SW 1271 (cell line): ENCODE results near the gene CSTF2T.
"Not testable (repeated sequence)": the region's sequence is repeated elsewhere in the genome, so short reads cannot be mapped to it uniquely, and the experiment has no call there.

Experiments
- DNase-seq, 2 experiments: peaks; one replicate each; lab custom pipeline; 2025; lab: John Stamatoyannopoulos, UW

Gene CSTF2T

DNA sequence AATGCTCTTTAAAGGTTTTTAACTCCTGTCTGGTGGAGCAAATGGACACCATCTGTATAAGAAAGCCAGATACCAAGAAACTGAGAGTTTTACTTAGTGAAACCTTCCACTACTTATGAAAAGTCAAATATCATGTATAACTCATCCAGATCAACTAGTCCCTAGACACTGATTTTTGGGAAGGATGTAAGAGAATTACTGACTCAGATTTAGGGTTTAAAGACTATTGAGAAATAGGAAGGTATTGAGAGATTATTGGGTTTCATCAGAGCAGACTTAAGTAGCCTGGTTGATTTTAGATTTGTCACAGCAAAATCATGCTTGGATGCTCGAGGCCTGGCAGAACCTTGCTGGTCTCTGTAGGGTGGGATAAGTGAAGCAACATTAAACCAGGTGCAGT is 3.1 kb downstream of the CSTF2T start:
- DNase-seq, result no peak

DNA sequence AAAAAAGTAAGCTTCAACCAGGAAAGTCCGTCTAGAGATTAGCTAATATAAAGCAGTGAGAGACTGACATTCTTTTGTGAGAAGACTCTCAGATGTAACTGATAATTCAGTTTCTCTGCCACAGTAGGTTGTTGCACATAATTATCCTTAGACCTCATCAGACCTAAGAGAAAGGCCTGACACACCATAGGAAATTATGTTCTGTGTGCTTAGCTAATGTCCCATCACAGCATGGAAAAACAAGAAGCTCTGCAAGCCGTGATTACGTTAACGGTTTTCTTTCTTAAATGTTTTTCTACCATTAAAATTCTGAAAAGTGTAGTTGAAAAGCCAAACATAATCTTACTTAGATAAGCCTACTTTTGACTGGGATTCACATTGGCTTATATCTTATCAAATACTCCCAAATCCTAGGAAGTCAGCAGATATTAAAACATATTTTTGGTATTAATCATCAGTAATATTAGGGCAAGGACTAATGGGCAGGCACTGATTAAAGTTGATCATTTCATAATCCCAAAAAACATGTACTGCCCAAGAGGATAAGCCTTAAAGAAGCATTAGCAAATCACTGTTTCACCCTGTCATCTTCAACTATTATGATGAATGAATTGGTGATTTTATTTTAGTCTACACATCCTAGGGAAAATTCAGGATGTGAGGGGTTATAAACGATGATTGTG is 5.2 kb downstream of the CSTF2T start:
- DNase-seq, result no peak

DNA sequence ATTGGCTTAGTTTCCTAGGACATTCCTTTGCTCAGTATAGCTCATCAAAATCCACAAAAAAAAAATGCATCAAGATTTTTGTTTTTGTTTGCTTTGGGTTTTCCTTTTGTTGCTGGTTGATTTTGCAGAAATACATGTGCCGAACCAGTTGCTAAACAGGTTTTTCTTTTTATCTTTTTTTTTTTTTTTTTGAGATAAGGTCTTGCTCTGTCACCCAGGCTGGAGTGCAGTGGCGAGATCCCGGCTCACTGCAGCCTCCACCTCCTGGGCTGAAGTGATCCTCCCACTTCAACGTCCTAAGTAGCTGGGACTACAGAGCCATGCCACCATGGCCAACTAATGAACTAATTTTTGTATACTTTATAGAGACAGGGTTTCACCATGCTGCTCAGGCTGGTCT is 8.3 kb downstream of the CSTF2T start:
- DNase-seq, result no peak

DNA sequence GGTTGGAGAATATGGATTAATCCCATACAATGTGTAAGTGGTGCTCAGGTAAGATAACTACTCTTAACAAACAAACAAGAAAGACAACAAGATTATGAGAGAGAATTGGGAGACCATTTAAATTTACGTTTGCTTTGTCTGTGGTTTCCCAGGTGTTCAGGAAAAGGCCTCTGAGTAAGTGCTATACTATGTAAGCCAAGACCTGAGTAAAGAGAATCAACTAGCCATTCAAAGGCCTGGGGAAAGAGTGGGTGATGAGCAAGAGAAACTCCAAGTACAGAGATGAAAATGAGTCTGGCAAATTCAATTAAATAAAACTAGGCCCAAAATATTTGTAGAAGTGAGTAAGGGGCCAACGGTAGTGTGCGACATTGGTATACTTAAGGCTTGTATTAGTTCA is 9.9 kb downstream of the CSTF2T start:
- DNase-seq, result no peak

DNA sequence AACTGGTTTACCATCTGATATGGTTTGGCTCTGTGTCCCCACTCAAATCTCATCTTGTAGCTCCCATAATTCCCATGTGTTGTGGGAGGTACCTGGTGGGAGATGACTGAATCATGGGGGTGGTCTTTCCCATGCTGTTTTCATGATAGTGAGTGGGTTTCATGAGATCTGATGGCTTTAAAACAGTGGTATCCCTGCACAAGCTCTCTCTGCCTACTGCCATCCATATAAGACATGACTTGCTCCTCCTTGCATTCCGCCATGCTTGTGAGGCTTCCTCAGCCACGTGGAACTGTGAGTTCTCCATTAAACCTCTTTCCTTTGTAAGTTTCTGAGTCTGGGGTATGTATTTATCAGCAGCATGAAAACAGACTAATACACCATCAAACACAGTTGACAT is 10.6 kb downstream of the CSTF2T start:
- DNase-seq, result not testable (repeated sequence)

DNA sequence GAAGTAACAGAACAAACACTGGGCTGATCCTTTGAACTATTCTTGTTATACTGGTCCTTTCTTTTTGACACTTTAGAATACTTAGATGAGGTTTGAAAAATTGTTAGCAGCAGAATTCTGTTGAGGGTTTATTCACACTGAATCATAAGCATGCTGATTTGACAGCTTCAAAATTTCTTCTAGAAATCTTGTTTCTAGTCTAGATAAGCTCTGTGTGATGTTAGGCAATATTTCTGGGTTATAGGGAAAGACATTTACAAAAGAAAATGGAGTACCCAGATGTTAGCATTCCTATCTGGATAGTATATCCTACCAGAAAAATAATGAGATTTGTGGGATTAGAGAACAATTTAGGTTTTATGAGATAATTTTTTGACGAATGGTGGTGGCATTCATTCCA is 12.1 kb downstream of the CSTF2T start:
- no peak for DNase-seq

DNA sequence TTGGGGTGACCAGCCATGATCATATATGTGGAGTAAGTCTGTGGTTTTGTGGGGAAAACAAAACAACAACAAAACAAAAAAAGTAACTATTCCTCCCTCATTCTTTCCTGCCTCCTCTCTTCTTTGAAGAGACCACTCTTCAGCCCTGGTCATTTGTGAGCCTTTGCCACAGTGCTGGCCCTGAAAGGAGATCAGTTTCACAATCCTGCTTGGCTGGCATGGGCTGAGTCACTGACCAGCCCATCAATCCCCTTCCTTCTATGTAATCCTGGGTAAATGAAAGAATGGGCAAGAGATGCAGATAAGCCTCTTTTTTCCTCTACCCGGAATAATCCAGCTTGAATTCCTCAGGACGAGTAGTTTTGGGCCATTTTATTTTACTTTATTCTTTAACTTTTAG is 13.6 kb downstream of the CSTF2T start:
- no peak for DNase-seq

DNA sequence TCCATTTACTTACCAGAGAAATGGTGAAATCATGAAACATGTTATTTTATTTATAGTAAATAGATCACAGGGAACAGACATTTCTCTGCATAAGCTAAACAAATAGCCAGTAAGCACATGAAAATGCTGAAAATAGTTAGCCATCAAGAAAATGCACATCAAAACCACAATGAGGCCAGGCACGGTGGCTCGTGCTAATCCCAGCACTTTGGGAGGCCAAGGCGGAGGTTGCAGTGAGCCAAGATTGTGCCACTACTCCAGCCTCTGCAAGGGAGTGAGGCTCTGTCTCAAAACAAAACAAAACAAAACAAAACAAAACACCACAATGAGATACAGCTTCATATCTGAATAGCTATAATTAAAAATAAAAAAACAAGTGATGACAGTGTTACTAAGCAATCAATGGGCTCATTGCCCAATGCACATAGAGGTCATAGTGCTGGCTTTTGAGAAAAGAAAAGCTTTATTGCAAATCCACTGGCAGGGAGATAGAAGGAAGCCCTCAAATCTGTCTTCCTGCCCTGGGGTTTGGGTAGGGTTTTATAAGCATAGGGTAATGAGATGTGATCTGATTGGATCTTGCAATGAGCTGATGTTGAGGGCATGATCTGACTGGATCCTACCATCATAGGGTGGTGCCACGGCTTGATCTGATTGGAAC is 16.2 kb downstream of the CSTF2T start:
- no peak for DNase-seq

DNA sequence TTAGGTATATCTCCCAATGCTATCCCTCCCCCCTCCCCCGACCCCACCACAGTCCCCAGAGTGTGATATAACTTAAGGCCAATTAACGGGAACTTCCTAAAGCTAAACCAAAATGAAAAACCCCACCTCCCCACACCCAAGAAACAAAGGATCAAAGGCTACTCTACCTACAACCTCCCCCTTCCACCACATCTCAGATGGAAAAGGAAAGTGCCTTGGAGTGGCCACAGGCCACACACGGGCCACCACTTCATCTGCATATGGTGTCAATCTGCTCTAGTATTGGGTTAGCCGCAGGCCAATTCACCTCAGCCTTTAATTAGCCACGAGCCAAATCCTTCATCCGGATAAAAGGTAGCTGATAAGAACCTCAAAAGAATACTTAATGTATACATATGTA is 19.6 kb downstream of the CSTF2T start:
- no peak for DNase-seq

DNA sequence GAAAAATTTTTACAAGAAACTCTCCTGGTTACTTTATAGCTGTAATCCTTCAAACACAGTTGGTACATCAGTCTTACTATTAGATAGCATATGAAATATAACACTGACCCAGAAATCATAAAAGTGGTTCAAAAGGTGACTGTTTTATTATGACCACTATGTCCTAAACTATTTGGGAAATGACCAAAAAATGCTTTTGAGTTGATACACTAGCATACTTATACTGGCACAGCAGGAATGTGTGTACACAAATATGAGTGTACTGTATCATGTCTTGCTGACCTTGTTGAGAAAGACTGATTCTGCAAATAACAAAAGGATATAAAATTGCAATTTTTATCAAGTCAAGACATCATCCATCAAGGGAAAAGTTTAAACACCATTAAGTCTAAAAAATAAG is 24.3 kb downstream of the CSTF2T start:
- DNase-seq, result no peak

DNA sequence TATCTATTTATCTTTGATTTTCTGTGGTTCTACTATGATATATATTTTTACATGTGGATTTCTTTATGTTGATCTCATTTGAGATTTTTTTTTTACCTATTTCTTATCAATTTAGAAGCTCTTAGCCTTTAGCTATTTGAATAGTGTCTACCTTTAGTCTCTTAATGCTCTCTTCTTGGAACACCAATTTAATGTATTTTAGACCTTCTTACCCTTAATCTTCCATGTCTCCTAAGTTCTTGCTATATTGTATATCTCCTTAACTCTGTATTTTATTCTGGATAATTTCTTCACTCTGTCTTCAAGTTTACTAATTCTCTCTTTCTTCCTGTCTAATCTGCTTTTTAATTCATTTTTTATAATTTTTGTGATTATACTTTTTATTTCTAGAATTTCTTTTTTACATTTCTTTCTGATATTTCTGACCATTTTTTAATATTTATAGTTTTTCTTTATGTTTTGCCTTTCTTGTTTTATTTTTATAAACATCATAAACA is 27.3 kb downstream of the CSTF2T start:
- DNase-seq, result no peak

DNA sequence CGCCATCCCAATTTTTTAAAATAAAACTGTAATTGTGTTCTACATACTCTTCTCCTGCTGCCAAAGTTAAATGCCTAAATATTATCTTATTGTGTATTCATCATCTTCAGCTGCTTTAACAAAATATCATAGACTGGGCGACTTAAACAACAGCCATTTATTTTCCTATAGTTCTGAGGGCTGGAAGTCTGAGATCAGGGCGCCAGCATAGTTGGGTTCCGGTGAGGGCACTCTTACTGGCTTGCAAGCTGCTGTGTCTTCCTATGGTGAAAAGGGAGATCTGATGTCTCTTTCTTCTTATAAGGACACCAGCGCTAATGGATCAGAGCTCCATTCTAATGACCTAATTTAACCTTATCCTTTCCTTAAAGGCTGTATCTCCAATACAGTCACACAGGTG is 30.4 kb downstream of the CSTF2T start:
- no peak for DNase-seq

DNA sequence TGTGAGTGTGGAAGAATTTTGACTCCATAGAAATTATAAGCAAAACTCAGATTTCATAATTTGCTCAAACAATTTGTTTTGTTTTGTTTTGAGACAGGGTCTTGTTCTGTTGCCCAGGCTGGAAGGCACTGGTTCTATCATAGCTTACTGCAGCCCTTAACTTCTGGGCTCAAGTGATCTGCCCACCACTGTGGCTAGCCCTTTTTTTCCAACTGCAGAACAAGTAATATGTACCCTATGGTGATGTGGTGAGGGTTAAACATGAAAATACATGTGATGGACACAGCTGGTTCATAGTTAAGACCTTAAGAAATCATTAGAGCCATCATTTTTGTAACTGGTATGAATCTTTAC is 31.1 kb downstream of the CSTF2T start:
- DNase-seq, result no peak

DNA sequence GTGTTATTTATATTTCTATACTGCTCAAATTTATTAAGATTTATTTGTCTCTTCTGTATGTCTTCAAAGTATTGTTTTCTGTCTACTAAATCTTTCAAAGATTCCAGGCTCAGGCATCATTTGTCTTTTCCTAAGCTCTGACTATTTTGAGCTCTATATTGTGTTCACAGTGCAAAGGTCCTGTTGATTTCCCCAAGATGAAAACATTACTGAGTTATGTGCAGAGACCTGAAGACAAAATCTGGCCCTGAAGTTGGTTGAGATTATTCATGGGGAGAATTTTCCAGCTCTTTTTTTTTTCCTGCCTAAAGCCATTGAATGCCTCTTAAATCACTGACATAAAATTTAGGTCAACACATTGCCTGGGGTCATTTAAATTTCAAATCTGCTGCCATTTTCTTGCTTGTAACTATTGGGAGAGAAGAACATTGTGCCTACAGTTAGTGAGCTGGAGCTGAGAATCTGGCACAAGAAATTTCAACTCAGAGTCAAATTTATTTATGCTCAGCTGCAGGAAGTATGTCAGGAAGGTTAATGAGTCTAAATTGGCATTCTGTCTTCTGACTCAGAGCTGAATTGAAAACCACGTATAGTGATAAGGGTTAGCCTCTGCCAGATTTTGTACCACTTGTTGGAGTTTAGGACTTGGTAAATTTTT is 31.6 kb downstream of the CSTF2T start:
- DNase-seq, result no peak

DNA sequence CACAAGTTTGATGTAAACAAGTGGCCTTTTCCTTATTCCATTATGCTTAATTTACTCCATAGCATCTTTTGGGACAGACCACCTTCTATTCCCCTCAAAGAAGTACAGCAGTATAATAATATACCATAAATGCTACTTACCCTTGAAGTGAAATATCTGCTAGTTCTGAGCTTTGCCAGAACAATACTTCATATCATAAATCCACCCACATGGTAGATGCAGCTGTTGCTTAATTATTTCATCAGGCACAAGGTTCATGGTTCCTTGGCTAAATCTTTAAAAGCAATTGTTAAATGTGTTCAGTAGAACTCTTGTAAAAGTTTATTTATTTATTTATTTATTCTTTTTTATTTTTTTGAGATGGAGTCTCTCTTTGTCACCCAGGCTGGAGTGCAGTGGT is 32.9 kb downstream of the CSTF2T start:
- DNase-seq, result no peak

DNA sequence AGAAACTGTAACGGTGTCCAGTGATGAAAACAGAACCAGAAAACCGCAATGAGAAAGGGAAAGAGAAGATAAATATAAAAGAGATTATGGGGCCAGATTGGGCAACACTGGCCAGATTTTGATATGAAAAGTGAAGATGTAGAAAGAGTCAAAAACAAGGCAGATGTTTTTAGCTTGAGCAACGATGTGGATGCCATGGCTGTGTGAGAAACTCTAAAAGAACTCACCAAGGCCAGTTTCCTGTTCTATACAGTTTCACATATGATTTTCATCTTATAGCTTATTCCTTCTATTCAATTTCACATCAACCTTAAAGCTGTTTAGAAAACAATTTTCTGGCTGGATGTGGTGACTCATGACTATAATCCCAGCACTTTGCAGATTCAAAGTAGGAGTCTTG is 36.3 kb downstream of the CSTF2T start:
- DNase-seq, result no peak

DNA sequence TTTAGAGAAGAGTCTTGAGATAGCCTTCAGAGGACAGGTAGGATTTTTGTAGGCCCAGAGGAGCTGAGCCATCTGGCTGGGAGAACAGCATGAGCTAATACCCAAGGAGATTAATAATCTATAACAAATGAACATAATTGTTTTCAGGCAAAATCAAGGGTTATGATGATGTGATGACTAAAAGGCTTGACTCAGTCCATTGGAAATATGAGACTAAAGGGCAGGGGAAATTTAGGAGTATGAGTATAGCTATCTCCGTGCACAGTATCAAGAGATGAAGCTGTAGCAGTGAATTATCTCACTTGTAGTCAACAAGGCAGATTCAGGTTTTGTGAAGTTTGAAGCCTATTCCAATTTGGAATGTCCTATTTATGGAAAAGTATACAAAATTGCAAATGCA is 40.1 kb downstream of the CSTF2T start:
- no peak for DNase-seq

DNA sequence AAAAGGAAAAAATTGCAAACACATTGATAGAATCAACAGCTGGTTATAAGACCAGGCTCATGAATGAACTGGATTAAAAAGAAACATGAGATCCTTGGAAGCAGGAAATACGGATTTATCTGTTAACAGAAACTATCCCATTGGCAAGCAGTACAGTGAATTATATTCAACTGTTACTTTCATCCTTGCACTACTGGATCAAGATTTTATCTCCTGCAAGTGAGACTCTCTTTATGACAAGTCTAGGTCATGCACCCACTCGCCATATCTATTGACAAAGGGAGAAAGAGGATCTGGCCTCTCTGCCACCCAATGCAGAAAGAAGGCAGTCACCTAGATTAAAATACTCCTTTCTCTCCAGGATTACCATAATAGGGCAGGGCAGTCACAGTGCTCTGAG is 41.4 kb downstream of the CSTF2T start:
- DNase-seq, result no peak

DNA sequence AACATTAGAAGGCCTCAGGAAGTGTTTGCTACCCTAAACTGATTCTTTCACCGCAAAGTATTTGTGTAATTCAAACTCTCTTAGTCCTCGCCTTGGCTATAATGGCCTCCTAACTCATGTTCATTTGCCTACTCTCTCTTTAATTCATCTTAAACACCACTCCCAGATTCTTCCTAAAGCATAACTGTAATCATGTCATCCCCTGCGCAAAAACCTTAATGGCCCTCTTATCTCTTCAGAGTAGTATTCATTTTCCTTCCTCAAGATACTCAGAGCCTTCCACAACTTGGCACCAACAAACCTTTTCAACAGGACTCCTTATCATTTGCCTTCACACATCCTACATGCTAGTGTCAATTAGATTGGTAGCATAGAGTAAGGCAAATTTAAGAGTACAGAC is 42.9 kb downstream of the CSTF2T start:
- no peak for DNase-seq

DNA sequence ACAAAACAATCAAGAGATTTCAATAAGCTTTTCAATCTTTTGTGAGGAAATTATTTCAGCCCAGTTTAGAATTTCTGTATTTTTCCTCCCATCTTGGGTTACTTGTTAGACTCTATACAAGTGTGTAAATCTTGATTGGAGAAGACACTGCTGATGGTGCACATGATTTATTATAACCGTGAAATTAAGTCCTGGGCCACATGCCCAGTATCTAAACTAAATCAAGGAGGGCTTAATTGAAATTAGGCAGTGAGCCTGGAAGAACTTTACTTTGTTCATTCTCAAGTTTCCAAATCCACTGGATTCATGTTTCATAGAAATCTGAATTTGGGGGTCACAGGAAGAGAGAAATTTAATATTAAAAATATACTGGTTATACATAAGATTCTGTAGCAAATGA is 44.5 kb downstream of the CSTF2T start:
- no peak for DNase-seq

DNA sequence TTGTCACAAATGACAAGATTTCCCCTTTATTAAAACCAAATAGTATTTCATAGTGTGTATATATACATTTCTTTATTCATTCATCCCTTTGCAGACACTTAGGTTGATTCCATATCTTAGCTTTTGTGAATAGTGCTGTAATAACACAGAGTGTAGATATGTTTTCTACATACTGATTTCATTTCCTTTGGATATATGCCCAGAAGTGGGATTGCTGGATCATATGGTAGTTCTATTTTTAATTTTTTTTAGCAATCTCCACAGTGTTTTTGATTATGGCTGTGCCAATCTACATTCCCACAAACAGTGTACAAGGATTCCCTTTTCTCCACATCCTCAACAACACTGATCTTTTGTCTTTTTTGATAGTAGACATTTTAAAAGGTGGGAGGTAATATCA is 46.4 kb downstream of the CSTF2T start:
- DNase-seq, result no peak

DNA sequence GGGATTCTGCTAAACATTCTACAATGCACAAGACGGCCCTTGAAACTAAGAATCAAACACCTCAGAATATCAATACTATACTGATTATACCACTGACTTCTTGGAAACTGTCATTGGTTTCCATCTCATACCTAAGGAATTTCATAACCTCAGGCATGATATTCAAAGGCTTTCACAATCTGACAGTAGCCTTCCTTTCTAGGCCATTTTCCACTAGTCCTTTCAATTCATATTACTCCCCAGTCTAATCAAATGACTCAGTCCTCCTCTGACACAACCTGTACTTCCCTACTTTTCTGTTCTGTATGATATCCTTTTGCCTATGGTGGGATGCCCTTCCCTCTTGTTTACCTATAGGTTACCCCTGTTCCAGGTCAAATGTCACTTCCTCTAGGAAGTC is 48.3 kb downstream of the CSTF2T start:
- no peak for DNase-seq

DNA sequence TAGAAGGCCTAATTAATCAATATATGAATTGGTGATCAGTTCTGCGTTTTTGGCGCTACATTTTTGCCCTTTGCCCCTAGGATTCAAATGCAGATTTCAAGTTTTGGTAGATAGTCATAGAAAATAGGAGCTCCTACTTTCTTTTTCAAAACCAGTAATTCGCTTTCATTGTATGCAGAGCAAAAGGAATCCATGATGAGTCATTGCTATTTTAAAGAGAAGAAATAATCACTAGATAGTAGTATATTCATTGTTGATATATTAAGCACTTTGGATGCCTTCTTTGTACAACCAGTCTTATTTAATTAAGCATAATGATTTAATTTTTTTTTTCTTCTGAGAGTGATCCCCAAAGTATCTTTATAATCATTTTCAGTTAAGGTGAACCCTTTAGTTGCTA is 50.3 kb downstream of the CSTF2T start:
- no peak for DNase-seq
